Measurements from ENCODE around the gene GALNT12. TPM values are rescaled to one million over a fixed set of nuclear protein-coding genes. Genes with fewer than 3 reads are reported as not detected.

GALNT12 gene
- total RNA-seq, 1 experiment from 2014 or later: 3.3 TPM

DNA sequence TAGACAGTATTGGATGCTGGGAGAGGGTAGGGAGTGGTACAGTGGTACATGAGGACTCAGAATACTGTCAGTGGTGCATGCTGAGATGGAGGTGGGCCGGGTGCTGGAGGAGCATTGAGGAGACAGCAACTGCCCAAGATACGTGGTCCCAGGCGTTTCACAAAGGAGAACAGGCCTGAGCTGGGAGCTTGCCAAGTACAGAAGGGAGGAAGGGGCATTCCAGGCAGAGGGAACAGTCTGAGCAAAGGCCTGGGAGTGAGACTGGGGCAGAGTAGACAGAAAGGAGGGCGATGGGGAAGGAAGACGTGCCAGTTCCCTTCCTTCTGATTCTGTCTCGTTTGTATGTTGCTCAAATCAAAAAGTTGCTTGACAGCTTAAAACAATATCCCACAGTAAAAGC, 15.2 kb downstream of the GALNT12 start:
- H3K27ac ChIP-seq (ENCODE audit: low read length): no peak overlapping the region
- H3K4me1 ChIP-seq (ENCODE audit: control insufficient read depth, insufficient read depth, low read length): no peaks in the 10 kb centered on the region
- intact Hi-C loops (cut with micrococcal nuclease; ENCODE audit: unreplicated experiment): no loop called here
- no peak overlapping the region for H3K4me3 ChIP-seq (ENCODE audit: low read depth in 2 of 2, low read length in 2 of 2)
- BruUV-seq (replicated peaks): no TSS peak
- no peak for ATAC-seq
- no peak for DNase-seq (ENCODE audit: low read depth, low spot score)
- TF ChIP-seq TCF7L2 (IDR thresholded peaks at IDR 0.05; ENCODE audit: low read depth, low read length): no peak
- TF ChIP-seq, protein P1, sequence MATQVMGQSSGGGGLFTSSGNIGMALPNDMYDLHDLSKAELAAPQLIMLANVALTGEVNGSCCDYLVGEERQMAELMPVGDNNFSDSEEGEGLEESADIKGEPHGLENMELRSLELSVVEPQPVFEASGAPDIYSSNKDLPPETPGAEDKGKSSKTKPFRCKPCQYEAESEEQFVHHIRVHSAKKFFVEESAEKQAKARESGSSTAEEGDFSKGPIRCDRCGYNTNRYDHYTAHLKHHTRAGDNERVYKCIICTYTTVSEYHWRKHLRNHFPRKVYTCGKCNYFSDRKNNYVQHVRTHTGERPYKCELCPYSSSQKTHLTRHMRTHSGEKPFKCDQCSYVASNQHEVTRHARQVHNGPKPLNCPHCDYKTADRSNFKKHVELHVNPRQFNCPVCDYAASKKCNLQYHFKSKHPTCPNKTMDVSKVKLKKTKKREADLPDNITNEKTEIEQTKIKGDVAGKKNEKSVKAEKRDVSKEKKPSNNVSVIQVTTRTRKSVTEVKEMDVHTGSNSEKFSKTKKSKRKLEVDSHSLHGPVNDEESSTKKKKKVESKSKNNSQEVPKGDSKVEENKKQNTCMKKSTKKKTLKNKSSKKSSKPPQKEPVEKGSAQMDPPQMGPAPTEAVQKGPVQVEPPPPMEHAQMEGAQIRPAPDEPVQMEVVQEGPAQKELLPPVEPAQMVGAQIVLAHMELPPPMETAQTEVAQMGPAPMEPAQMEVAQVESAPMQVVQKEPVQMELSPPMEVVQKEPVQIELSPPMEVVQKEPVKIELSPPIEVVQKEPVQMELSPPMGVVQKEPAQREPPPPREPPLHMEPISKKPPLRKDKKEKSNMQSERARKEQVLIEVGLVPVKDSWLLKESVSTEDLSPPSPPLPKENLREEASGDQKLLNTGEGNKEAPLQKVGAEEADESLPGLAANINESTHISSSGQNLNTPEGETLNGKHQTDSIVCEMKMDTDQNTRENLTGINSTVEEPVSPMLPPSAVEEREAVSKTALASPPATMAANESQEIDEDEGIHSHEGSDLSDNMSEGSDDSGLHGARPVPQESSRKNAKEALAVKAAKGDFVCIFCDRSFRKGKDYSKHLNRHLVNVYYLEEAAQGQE (IDR thresholded peaks at IDR 0.05; ENCODE audit: insufficient read depth in 1 of 2, low read depth in 2 of 2, low read length in 1 of 2): no peak
- no peak for TF ChIP-seq CTCF (IDR thresholded peaks at IDR 0.05)
- no peak for TF ChIP-seq SIN3A (IDR thresholded peaks at IDR 0.05; ENCODE audit: borderline replicate concordance, insufficient read depth, low read depth, low read length)
- CTCF ChIA-PET: no interaction called here
- no peaks in the 10 kb centered on the region for H3K27me3 ChIP-seq (ENCODE audit: control insufficient read depth, insufficient read depth, low read length)
- no peaks in the 10 kb centered on the region for H3K9me3 ChIP-seq (ENCODE audit: control insufficient read depth, insufficient read depth, low read depth, low read length)
- in situ Hi-C loops (cut with HindIII; ENCODE audit: low pct_unique_long_range_greater_than_20kb, low sequenced_read_pairs): no loop called here
- H3K36me3 ChIP-seq (ENCODE audit: control insufficient read depth, insufficient read depth, low read length): no peaks in the 10 kb centered on the region
- POLR2A ChIA-PET: no interaction called here

- H3K27me3 ChIP-seq (ENCODE audit: control insufficient read depth, insufficient read depth, low read length): no peaks in the 10 kb centered on the region
- no peak overlapping the region for H3K4me3 ChIP-seq (ENCODE audit: low read depth in 2 of 2, low read length in 2 of 2)
- no peaks in the 10 kb centered on the region for H3K9me3 ChIP-seq (ENCODE audit: control insufficient read depth, insufficient read depth, low read depth, low read length)
- no peaks in the 10 kb centered on the region for H3K36me3 ChIP-seq (ENCODE audit: control insufficient read depth, insufficient read depth, low read length)
- H3K27ac ChIP-seq (ENCODE audit: low read length): no peak overlapping the region
- ChIA-PET POLR2A (no interaction called here), CTCF (no interaction called here)
- in situ Hi-C loops (cut with HindIII; ENCODE audit: low pct_unique_long_range_greater_than_20kb, low sequenced_read_pairs) (no loop called here), intact Hi-C loops (cut with micrococcal nuclease; ENCODE audit: unreplicated experiment) (no loop called here)
- H3K4me1 ChIP-seq (ENCODE audit: control insufficient read depth, insufficient read depth, low read length): no peaks in the 10 kb centered on the region
- no peak for TF ChIP-seq SIN3A (IDR thresholded peaks at IDR 0.05; ENCODE audit: borderline replicate concordance, insufficient read depth, low read depth, low read length)
- no peak for TF ChIP-seq CTCF (IDR thresholded peaks at IDR 0.05)
- no peak for TF ChIP-seq TCF7L2 (IDR thresholded peaks at IDR 0.05; ENCODE audit: low read depth, low read length)
- TF ChIP-seq, protein P1 (IDR thresholded peaks at IDR 0.05; ENCODE audit: insufficient read depth in 1 of 2, low read depth in 2 of 2, low read length in 1 of 2): no peak
- BruUV-seq (replicated peaks): no TSS peak
- ATAC-seq (no peak), DNase-seq (ENCODE audit: low read depth, low spot score) (no peak)
Measured at GRCh38 chr9:98823666-98824334, 16.3 kb downstream of the GALNT12 start.
